GM23338 (cell line): ENCODE data around the gene SIGLEC8. TPM values are rescaled to one million over a fixed set of nuclear protein-coding genes. Genes with fewer than 3 reads are reported as not detected.
"Not testable (repeated sequence)": the region's sequence is repeated elsewhere in the genome, so short reads cannot be mapped to it uniquely, and the experiment has no call there.

Experiments used
- ATAC-seq: fragments of 200-7000 bp; cut with Tn5 transposase; 3 replicates; pipeline ENCODE4 v1.9.1; 2020
- DNase-seq: peaks from one replicate; pipeline ENCODE4 v3.0.0-alpha.2; 2015; ENCODE audit warnings: low spot score
- H2AFZ ChIP-seq: fragments of 200-600 bp; sonication (generic); 2 replicates; pipeline ENCODE4 v1.8.0; 2016; ENCODE audit warnings: antibody characterized with exemption, mild to moderate bottlenecking, moderate library complexity
- H3F3A ChIP-seq: fragments of 200-600 bp; sonication (generic); replicated peaks from 2 replicates; pipeline ENCODE4 v1.8.0; 2017; ENCODE audit warnings: antibody characterized with exemption, mixed run types, low read depth
- H3K27ac ChIP-seq: fragments of 200-600 bp; sonication (generic); 2 replicates; pipeline ENCODE4 v1.6.1; 2016; ENCODE audit warnings: low read depth
- H3K27me3 ChIP-seq: fragments of 200-600 bp; sonication (generic); 2 replicates; pipeline ENCODE4 v1.8.0; 2016; ENCODE audit warnings: mild to moderate bottlenecking, mixed run types, moderate library complexity; ENCODE audit not compliant: insufficient read depth
- H3K36me3 ChIP-seq: fragments of 200-600 bp; sonication (generic); 2 replicates; pipeline ENCODE4 v1.8.0; 2016; ENCODE audit warnings: mild to moderate bottlenecking; ENCODE audit not compliant: insufficient read depth
- H3K4me1 ChIP-seq: fragments of 200-600 bp; sonication (generic); 2 replicates; pipeline ENCODE4 v1.8.0; 2016; ENCODE audit warnings: mild to moderate bottlenecking, moderate library complexity; ENCODE audit not compliant: insufficient read depth
- H3K4me2 ChIP-seq: fragments of 200-600 bp; sonication (generic); 2 replicates; pipeline ENCODE4 v1.7.1; 2017; ENCODE audit warnings: mixed run types
- H3K4me3 ChIP-seq: fragments of 200-600 bp; sonication (generic); 2 replicates; pipeline ENCODE4 v1.6.1; 2016; ENCODE audit warnings: mixed run types
- H3K79me2 ChIP-seq: fragments of 200-600 bp; sonication (generic); replicated peaks from 2 replicates; pipeline ENCODE4 v1.8.0; 2017; ENCODE audit warnings: mild to moderate bottlenecking; ENCODE audit not compliant: insufficient read depth
- H3K9me2 ChIP-seq: fragments of 200-600 bp; sonication (generic); 2 replicates; pipeline ENCODE4 v1.8.0; 2017; ENCODE audit not compliant: insufficient read depth
- H4K20me1 ChIP-seq: fragments of 200-600 bp; sonication (generic); replicated peaks from 2 replicates; pipeline ENCODE4 v1.8.0; 2017; ENCODE audit warnings: mild to moderate bottlenecking; ENCODE audit not compliant: insufficient read depth
- H3K27ac Mint-ChIP-seq: 2 replicates; pipeline ENCODE4 v1.8.0; 2020; ENCODE audit warnings: inconsistent platforms, mild to moderate bottlenecking, moderate library complexity, mixed read lengths
- H3K27me3 Mint-ChIP-seq: 3 replicates; pipeline ENCODE4 v1.8.0; 2022; ENCODE audit warnings: low read depth, mild to moderate bottlenecking, moderate library complexity, mixed read lengths, inconsistent platforms; ENCODE audit not compliant: insufficient read depth, poor library complexity
- H3K36me3 Mint-ChIP-seq: 3 replicates; pipeline ENCODE4 v1.8.0; 2021; ENCODE audit warnings: low read depth, mild to moderate bottlenecking, inconsistent platforms, moderate library complexity, mixed read lengths
- H3K4me1 Mint-ChIP-seq: 3 replicates; pipeline ENCODE4 v1.8.0; 2020; ENCODE audit warnings: mild to moderate bottlenecking, inconsistent platforms, mixed read lengths
- H3K4me3 Mint-ChIP-seq: 3 replicates; pipeline ENCODE4 v1.8.0; 2021; ENCODE audit warnings: moderate library complexity, mild to moderate bottlenecking, inconsistent platforms, mixed read lengths
- H3K9me3 Mint-ChIP-seq: 3 replicates; pipeline ENCODE4 v1.8.0; 2020; ENCODE audit warnings: moderate library complexity, mild to moderate bottlenecking, inconsistent platforms, mixed read lengths
- EZH2 ChIP-seq: fragments of 200-600 bp; sonication (generic); IDR thresholded peaks from one replicate; pipeline ENCODE4 v1.8.0; 2017; ENCODE audit warnings: antibody characterized with exemption, mild to moderate bottlenecking, low read depth; ENCODE audit not compliant: unreplicated experiment
- JUNB ChIP-seq: IDR thresholded peaks from one replicate; pipeline ENCODE4 v1.6.1; 2016; ENCODE audit warnings: antibody characterized with exemption; ENCODE audit not compliant: unreplicated experiment
- STAT1 ChIP-seq: IDR thresholded peaks from one replicate; pipeline ENCODE4 v1.6.1; 2016; ENCODE audit warnings: antibody characterized with exemption; ENCODE audit not compliant: unreplicated experiment
- ZNF114 ChIP-seq: fragments of 250-450 bp; sonication (Bioruptor Pico); IDR thresholded peaks from 2 replicates; pipeline ENCODE4 v1.5.0; 2020; ENCODE audit warnings: mild to moderate bottlenecking, moderate library complexity
- ZNF331 ChIP-seq: fragments of 250-450 bp; sonication (Bioruptor Pico); IDR thresholded peaks from 2 replicates; pipeline ENCODE4 v1.5.0; 2020; ENCODE audit warnings: low read depth, mild to moderate bottlenecking, moderate library complexity
- polyA plus RNA-seq: library from polyadenylated mRNA; unstranded; fragments of >200 nt; fragmentation: Nextera tagmentation; extraction: Ambion mirVana; gene quantifications from 2 replicates; pipeline ENCODE4 v1.2.1, GENCODE V29; 2016
- total RNA-seq: library from RNA; depleted of rRNA; stranded (reverse); fragments of >200 nt; shearing (Covaris generic); gene quantifications from 2 replicates; pipeline ENCODE4 v1.2.3, GENCODE V29; 2014
- TF ChIP-seq, protein P1 (sequence below), 2 experiments: fragments of 200-600 bp in 1 of 2; sonication (generic) in 1 of 2; conservative IDR thresholded peaks; 2 replicates each; pipeline versions ENCODE4 v1.5.1 to v1.6.1; 2016 to 2017; ENCODE audit warnings: antibody characterized with exemption in 2 of 2, low read depth in 2 of 2, mild to moderate bottlenecking in 2 of 2, moderate library complexity in 1 of 2
- TF ChIP-seq, protein P2 (sequence below): IDR thresholded peaks from one replicate; pipeline ENCODE4 v1.6.1; 2018; ENCODE audit warnings: antibody characterized with exemption; ENCODE audit not compliant: unreplicated experiment

The SIGLEC8 gene
- total and polyA plus RNA-seq, 2 experiments from 2014 or later: not detected

DNA sequence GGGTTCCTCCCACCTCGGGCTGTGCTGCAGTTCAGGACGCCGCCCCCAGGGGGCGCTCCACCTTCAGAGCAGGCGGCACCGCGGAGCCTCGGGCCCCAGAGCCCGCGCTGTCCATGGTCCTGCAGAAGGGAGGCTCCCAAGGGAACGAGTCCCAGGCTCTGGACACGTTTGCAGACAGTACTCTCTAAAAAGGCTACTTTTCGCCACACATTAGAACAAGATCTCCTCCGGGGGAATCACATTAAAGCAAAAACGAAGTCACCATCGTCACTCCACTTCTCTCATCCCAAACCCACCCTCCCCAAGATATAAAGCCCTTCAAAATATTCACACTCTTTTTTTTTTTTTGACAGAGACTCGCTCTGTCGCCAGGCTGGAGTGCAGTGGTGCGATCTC lies 36.2 kb downstream of the SIGLEC8 start:
- Histone ChIP-seq H2AFZ (no peak overlapping the region), H3K36me3 (no peaks in the 10 kb centered on the region), H3K27me3 (peaks cover 10% of the 10 kb centered on the region; the same call in 1 of the 2 replicates), H3F3A (no peaks in the 10 kb centered on the region), H4K20me1 (no peaks in the 10 kb centered on the region), H3K4me2 (peak overlapping the region; percentile 78), H3K27ac (no peak overlapping the region), H3K4me1 (peaks cover 6% of the 10 kb centered on the region; the same call in 1 of the 2 replicates), H3K79me2 (no peaks in the 10 kb centered on the region), H3K4me3 (peak overlapping the region; percentile 44), H3K9me2 (no peaks in the 10 kb centered on the region)
- Mint-ChIP-seq H3K9me3 (peaks cover 11% of the 10 kb centered on the region), H3K4me3 (peak overlapping the region; percentile 59; the same call in 1 of the 3 replicates), H3K27me3 (peaks cover 32% of the 10 kb centered on the region), H3K4me1 (peaks cover 5% of the 10 kb centered on the region; the same call in 1 of the 3 replicates), H3K36me3 (no peaks in the 10 kb centered on the region), H3K27ac (no peak overlapping the region)
- TF ChIP-seq, protein P1, sequence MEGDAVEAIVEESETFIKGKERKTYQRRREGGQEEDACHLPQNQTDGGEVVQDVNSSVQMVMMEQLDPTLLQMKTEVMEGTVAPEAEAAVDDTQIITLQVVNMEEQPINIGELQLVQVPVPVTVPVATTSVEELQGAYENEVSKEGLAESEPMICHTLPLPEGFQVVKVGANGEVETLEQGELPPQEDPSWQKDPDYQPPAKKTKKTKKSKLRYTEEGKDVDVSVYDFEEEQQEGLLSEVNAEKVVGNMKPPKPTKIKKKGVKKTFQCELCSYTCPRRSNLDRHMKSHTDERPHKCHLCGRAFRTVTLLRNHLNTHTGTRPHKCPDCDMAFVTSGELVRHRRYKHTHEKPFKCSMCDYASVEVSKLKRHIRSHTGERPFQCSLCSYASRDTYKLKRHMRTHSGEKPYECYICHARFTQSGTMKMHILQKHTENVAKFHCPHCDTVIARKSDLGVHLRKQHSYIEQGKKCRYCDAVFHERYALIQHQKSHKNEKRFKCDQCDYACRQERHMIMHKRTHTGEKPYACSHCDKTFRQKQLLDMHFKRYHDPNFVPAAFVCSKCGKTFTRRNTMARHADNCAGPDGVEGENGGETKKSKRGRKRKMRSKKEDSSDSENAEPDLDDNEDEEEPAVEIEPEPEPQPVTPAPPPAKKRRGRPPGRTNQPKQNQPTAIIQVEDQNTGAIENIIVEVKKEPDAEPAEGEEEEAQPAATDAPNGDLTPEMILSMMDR (conservative IDR thresholded peaks at IDR 0.05; ENCODE audit: low read depth in 2 of 2): peak; percentile 92 to 94
- TF ChIP-seq STAT1: no peak
- TF ChIP-seq ZNF331 (CRISPR knock-in tag): no peak
- TF ChIP-seq, protein P2, sequence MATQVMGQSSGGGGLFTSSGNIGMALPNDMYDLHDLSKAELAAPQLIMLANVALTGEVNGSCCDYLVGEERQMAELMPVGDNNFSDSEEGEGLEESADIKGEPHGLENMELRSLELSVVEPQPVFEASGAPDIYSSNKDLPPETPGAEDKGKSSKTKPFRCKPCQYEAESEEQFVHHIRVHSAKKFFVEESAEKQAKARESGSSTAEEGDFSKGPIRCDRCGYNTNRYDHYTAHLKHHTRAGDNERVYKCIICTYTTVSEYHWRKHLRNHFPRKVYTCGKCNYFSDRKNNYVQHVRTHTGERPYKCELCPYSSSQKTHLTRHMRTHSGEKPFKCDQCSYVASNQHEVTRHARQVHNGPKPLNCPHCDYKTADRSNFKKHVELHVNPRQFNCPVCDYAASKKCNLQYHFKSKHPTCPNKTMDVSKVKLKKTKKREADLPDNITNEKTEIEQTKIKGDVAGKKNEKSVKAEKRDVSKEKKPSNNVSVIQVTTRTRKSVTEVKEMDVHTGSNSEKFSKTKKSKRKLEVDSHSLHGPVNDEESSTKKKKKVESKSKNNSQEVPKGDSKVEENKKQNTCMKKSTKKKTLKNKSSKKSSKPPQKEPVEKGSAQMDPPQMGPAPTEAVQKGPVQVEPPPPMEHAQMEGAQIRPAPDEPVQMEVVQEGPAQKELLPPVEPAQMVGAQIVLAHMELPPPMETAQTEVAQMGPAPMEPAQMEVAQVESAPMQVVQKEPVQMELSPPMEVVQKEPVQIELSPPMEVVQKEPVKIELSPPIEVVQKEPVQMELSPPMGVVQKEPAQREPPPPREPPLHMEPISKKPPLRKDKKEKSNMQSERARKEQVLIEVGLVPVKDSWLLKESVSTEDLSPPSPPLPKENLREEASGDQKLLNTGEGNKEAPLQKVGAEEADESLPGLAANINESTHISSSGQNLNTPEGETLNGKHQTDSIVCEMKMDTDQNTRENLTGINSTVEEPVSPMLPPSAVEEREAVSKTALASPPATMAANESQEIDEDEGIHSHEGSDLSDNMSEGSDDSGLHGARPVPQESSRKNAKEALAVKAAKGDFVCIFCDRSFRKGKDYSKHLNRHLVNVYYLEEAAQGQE: peak; percentile 99
- peak; percentile 87 for ATAC-seq
- DNase-seq: peak; percentile 97

DNA sequence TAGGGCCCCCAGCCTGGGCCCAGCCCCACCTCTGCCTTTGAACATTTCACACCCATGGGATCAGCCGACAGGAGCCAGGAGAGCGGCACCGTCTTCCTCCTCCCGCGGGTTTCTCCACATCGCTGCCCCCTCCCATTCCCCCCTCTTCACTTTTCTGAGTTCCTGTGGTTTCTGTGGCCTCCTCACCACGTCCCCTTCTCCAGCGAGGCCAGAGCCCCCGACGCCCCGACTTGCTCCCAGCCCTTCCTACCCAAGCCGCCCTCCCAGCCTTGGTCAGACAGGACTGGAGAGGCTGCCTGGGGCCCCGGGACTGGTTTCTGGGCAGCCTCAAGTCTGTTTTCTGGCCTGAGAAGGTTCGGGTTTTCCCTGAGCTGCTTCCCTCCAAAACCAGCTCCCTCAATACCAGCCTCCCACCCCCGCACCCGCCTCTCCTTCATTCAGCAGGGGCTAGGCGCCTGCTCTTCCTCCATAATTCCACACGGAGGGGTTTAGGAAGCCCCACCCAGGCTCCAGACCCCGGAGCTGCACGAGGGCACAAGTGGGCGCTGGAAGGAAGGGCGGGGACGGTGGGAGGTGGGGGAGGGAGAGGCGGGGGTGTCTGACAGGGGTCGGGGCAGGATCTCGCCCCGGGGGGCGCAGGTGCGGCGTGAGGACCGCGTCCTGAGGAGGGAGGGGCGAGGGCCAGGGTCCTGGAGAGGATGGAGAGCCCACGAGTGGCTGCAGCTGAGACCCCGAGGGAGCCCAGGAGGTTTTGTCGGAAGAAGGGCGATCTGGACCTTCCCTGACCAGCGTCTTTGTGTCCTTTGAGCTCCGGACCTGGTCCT lies 36.8 kb downstream of the SIGLEC8 start:
- Histone ChIP-seq H2AFZ (peak overlapping the region; percentile 56; the same call in 1 of the 2 replicates), H3K79me2 (no peaks in the 10 kb centered on the region), H3K27me3 (peaks cover 10% of the 10 kb centered on the region; the same call in 1 of the 2 replicates), H3F3A (no peaks in the 10 kb centered on the region), H3K4me3 (peak overlapping the region; percentile 44), H3K27ac (no peak overlapping the region), H3K4me1 (peaks cover 6% of the 10 kb centered on the region; the same call in 1 of the 2 replicates), H3K9me2 (no peaks in the 10 kb centered on the region), H3K36me3 (no peaks in the 10 kb centered on the region), H4K20me1 (no peaks in the 10 kb centered on the region), H3K4me2 (peak overlapping the region; percentile 78)
- peak overlapping the region; percentile 59 for H3K4me3 Mint-ChIP-seq
- DNase-seq: peak; percentile 26
- peak; percentile 38 for ATAC-seq
- no peaks in the 10 kb centered on the region for H3K36me3 Mint-ChIP-seq
- peaks cover 8% of the 10 kb centered on the region; the same call in 2 of the 3 replicates for H3K9me3 Mint-ChIP-seq
- peaks cover 33% of the 10 kb centered on the region for H3K27me3 Mint-ChIP-seq
- H3K4me1 Mint-ChIP-seq: peaks cover 6% of the 10 kb centered on the region; the same call in 1 of the 3 replicates
- TF ChIP-seq EZH2: no peak
- TF ChIP-seq JUNB: no peak
- TF ChIP-seq, protein P1 (conservative IDR thresholded peaks at IDR 0.05; ENCODE audit: low read depth in 2 of 2): no peak
- no peak for TF ChIP-seq STAT1
- TF ChIP-seq ZNF331 (CRISPR knock-in tag): no peak
- no peak for TF ChIP-seq ZNF114 (CRISPR knock-in tag)
- no peak overlapping the region for H3K27ac Mint-ChIP-seq

DNA sequence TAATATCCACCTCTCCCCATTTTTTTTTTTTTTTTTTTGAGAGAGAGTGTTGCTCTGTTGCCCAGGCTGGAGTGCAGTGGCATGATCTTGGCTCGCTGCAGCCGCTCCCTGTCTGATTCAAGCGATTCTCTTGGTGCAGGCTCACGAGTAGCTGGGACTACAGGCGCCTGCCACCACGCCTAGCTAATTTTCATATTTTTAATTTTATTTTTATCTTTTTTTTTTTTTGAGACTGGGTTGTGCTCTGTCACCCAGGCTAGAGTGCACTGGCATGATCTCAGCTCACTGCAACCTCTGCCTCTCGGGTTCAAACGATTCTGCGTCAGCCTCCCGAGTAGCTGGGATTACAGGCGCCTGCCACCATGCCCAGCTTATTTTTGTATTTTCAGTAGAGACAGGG lies 37.7 kb downstream of the SIGLEC8 start:
- peaks cover 10% of the 10 kb centered on the region; the same call in 1 of the 2 replicates for H3K27me3 ChIP-seq
- not testable (repeated sequence) for ATAC-seq, H2AFZ ChIP-seq, H4K20me1 ChIP-seq, H3K36me3 Mint-ChIP-seq, H3K4me3 Mint-ChIP-seq, H3K36me3 ChIP-seq, H3K9me3 Mint-ChIP-seq, H3K27ac ChIP-seq, DNase-seq, H3K79me2 ChIP-seq, H3K4me1 Mint-ChIP-seq, H3K4me1 ChIP-seq, H3K9me2 ChIP-seq, H3K4me2 ChIP-seq, H3K27ac Mint-ChIP-seq, H3K4me3 ChIP-seq, H3F3A ChIP-seq
- peaks cover 31% of the 10 kb centered on the region for H3K27me3 Mint-ChIP-seq
